Right lobe of liver (tissue), 6 donors: ENCODE measurements around the gene BTG1. TPM values are rescaled to one million over a fixed set of nuclear protein-coding genes. Genes with fewer than 3 reads are reported as not detected.

ENCODE experiments used
- ATAC-seq, 4 donors: fragments of 200-7000 bp; cut with Tn5 transposase; one replicate each; pipeline ENCODE4 v1.9.1; 2020; ENCODE audit warnings: mild to moderate bottlenecking in 4 of 4, moderate library complexity in 4 of 4
- DNase-seq, 3 donors: peaks; one replicate each; pipeline ENCODE4 v3.0.0-alpha.2; 2020
- H3K27ac ChIP-seq, 3 donors: fragments of 200-600 bp; one replicate each; pipeline ENCODE4 v1.8.0; 2022
- H3K27me3 ChIP-seq, 2 donors: fragments of 200-600 bp; one replicate each; pipeline ENCODE4 v1.8.0; 2022
- H3K36me3 ChIP-seq, 4 donors: fragments of 200-600 bp; sonication (generic) in 1 of 4; one replicate each; pipeline versions ENCODE4 v1.5.1 to v1.8.0; 2017 to 2022; ENCODE audit warnings: control low read depth in 1 of 4
- H3K4me1 ChIP-seq, 4 donors: fragments of 200-600 bp; sonication (generic) in 1 of 4; one replicate each; pipeline versions ENCODE4 v1.5.1 to v1.8.0; 2017 to 2022; ENCODE audit warnings: control low read depth in 1 of 4
- H3K4me3 ChIP-seq, 3 donors: fragments of 200-600 bp; one replicate each; pipeline ENCODE4 v1.8.0; 2022
- H3K9me3 ChIP-seq, 4 donors: fragments of 200-600 bp; sonication (generic) in 1 of 4; one replicate each; pipeline versions ENCODE4 v1.5.1 to v1.8.0; 2017 to 2022; ENCODE audit warnings: control low read depth in 1 of 4
- POLR2A ChIP-seq: fragments of 450-650 bp; IDR thresholded peaks from one replicate; pipeline ENCODE4 v1.6.1; 2017; ENCODE audit warnings: antibody characterized with exemption, mild to moderate bottlenecking
- WGBS: methylation state at CpG from one replicate; pipeline ENCODE4 v1.1.6; 2018; ENCODE audit warnings: low coverage, low lambda C conversion rate; ENCODE audit not compliant: insufficient coverage; ENCODE audit errors: missing lambda C conversion rate; 5-methylcytosine and 5-hydroxymethylcytosine counted together
- intact Hi-C, 2 donors: fragments of 100-400 bp; cut with DNase I; formaldehyde crosslinking; loops; one replicate each; pipeline versions ENCODE4 v1.11.2 to v1.14.1; 2022
- total RNA-seq, 6 experiments: library from RNA; depleted of rRNA in 2 of 6; stranded (reverse); fragments of >200 nt in 2 of 6; fragmentation: NEBNext Ultra II Directional in 3 of 6; extraction: Animal tissue kit (Norgen Biotek cat#: 25700) in 3 of 6; gene quantifications; one replicate each; pipeline versions ENCODE4 v1.1.0 to v1.2.4, GENCODE V29; 2016 to 2023
- TF ChIP-seq, protein P1 (sequence below), 4 donors: fragments of 200-600 bp in 3 of 4; fragments of 450-650 bp in 1 of 4; IDR thresholded peaks; one replicate each; pipeline versions ENCODE4 v1.5.1 to v1.8.0; 2016 to 2022; ENCODE audit warnings: antibody characterized with exemption in 4 of 4, mild to moderate bottlenecking in 2 of 4
- donor health status: DM: no; HTN: yes; CAD: no.
- donor health status: DM: no; HTN: no; CAD: no.
- donor health status: DM: no; HTN: no; CAD: no.
- donor health status: DM: no; HTN: yes; CAD: no.
- donor health status: DM: no; HTN: yes; CAD: no.

Gene BTG1
- total RNA-seq, 6 experiments from 2014 or later, result 23.4 to 129 (median 52.8) TPM

DNA sequence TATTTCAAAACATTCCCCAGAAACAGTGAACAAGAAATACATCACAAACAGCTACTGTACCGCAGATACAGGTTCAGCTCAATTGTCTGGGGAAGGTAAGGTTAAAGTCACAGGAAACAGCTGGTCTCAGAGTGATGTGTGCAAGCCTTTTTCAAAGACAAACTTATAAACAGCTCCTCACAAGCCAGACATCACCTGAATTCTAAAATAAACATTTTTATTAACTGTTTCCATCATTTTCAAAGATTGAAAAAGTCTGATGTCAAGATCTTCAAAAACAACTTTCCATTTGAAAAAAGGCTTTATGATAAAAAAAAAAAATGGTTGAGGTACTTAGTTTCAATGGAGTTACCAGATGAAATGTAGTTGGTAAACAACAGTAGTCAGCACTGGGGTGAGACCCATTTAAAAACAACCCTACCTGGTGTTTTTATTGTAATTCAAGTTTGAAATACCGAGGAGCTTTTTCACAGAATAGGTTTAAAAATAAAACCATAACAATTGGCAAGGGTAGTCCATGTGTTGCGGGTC, 4.0 kb downstream of the BTG1 start:
- WGBS, result 4% methylated on average over 3 of the region's 3 CpGs
- peak overlapping the region; percentile 76 to 81 (median 78) for H3K4me3 ChIP-seq
- DNase-seq (no peak), ATAC-seq (no peak)
- H3K9me3 ChIP-seq, result no peaks in the 10 kb centered on the region
- no peaks in the 10 kb centered on the region for H3K27me3 ChIP-seq
- H3K4me1 ChIP-seq, result peaks cover 0 to 25% (median 0%) of the 10 kb centered on the region in 4 donors
- intact Hi-C loops, result no loop called here
- H3K27ac ChIP-seq, result peak overlapping the region; percentile 99 to 100 (median 100)
- peaks cover 0 to 20% (median 3%) of the 10 kb centered on the region in 4 donors for H3K36me3 ChIP-seq
- TF ChIP-seq, protein P1, sequence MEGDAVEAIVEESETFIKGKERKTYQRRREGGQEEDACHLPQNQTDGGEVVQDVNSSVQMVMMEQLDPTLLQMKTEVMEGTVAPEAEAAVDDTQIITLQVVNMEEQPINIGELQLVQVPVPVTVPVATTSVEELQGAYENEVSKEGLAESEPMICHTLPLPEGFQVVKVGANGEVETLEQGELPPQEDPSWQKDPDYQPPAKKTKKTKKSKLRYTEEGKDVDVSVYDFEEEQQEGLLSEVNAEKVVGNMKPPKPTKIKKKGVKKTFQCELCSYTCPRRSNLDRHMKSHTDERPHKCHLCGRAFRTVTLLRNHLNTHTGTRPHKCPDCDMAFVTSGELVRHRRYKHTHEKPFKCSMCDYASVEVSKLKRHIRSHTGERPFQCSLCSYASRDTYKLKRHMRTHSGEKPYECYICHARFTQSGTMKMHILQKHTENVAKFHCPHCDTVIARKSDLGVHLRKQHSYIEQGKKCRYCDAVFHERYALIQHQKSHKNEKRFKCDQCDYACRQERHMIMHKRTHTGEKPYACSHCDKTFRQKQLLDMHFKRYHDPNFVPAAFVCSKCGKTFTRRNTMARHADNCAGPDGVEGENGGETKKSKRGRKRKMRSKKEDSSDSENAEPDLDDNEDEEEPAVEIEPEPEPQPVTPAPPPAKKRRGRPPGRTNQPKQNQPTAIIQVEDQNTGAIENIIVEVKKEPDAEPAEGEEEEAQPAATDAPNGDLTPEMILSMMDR (IDR thresholded peaks at IDR 0.05), result no peak
- no peak for TF ChIP-seq POLR2A

DNA sequence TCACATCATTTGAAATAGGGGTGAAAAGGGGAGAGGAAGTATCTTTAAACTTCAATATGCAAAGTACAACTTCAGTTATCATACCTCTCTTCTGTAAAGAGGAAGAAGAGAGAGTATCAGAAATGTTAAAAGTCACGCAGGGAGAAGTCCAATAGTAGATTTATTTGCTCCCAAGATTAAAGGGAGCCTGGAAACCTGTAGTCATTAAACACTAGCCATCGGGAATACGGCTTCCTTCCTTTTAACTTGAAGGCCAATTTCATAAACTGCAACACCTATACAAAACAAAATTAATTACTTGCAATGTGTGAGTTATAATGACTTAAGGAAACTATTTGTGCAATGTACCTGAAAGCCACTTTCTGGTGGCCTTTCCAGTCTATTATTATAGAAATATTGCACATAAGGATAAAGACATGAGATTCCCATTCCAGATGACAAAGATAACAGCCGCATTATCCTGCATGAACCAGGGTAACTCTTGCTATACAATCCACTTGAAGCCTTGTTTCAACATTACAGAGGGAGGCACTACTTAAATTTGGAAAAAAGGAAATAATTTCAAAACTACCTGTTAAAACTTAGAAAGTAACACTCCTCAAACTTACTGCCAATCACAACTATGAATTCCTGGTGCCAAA, 4.6 kb downstream of the BTG1 start:
- no peak for TF ChIP-seq POLR2A
- TF ChIP-seq, protein P1 (IDR thresholded peaks at IDR 0.05), result no peak
- Histone ChIP-seq H3K4me3 (peak overlapping the region; percentile 76 to 81 (median 78)), H3K27ac (peak overlapping the region; percentile 99 to 100 (median 100)), H3K36me3 (peaks cover 0 to 20% (median 3%) of the 10 kb centered on the region in 4 donors), H3K27me3 (no peaks in the 10 kb centered on the region), H3K9me3 (no peaks in the 10 kb centered on the region), H3K4me1 (peaks cover 0 to 30% (median 1%) of the 10 kb centered on the region in 4 donors)
- WGBS, result 5% methylated on average over 4 of the region's 4 CpGs
- no peak for DNase-seq
- ATAC-seq, result no peak
- intact Hi-C loops, result no loop called here

DNA sequence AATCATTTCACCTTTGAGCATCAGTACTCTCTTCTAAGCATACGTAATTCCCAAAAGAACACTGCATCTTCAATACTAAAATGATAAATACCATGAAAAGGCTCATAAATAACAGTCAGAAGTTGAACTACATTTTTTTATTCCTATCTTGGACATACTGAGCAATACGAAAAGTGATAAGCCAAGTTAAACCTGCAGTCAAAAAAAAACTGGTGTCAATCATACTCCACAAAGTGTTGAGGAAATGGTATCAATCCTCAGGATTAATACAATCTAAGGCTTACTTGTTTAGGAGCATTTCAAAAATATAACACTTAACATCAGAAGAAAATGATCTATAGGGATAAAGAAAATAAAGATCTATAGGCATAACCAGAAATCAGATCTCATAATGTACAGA, 5.5 kb downstream of the BTG1 start:
- DNase-seq (no peak), ATAC-seq (no peak)
- no peak for TF ChIP-seq POLR2A
- TF ChIP-seq, protein P1 (IDR thresholded peaks at IDR 0.05), result no peak
- H3K4me1 ChIP-seq, result peaks cover 0 to 37% (median 4%) of the 10 kb centered on the region in 4 donors
- intact Hi-C loops, result no loop called here
- WGBS, result 15% methylated on average over 2 of the region's 2 CpGs
- peaks cover 0 to 20% (median 3%) of the 10 kb centered on the region in 4 donors for H3K36me3 ChIP-seq
- no peaks in the 10 kb centered on the region for H3K27me3 ChIP-seq
- H3K4me3 ChIP-seq, result peak overlapping the region; percentile 2 to 81 (median 78)
- H3K27ac ChIP-seq, result peak overlapping the region; percentile 99 to 100 (median 100)
- no peaks in the 10 kb centered on the region for H3K9me3 ChIP-seq

- peak overlapping the region; percentile 2 to 81 (median 78) for H3K4me3 ChIP-seq
- no peak for DNase-seq
- peaks cover 0 to 20% (median 3%) of the 10 kb centered on the region in 4 donors for H3K36me3 ChIP-seq
- intact Hi-C loops, result no loop called here
- H3K27ac ChIP-seq, result peak overlapping the region; percentile 99 to 100 (median 100)
- 5% methylated on average over 2 of the region's 2 CpGs for WGBS
- ATAC-seq, result no peak
- H3K4me1 ChIP-seq, result peaks cover 0 to 41% (median 4%) of the 10 kb centered on the region in 4 donors
- no peaks in the 10 kb centered on the region for H3K27me3 ChIP-seq
- H3K9me3 ChIP-seq, result no peaks in the 10 kb centered on the region
- TF ChIP-seq, protein P1 (IDR thresholded peaks at IDR 0.05), result no peak
- TF ChIP-seq POLR2A, result no peak
These were observed 6.0 kb downstream of the BTG1 start for GRCh38 chr12:92139634-92140150.
